ENCODE results near the gene SMC1B. TPM values are rescaled to one million over a fixed set of nuclear protein-coding genes. Genes with fewer than 3 reads are reported as not detected.
"Not testable (repeated sequence)": the region's sequence is repeated elsewhere in the genome, so short reads cannot be mapped to it uniquely, and the experiment has no call there.

Gene SMC1B
- total and polyA plus RNA-seq, 2 donors, result 0.16 TPM; not detected in 1

DNA sequence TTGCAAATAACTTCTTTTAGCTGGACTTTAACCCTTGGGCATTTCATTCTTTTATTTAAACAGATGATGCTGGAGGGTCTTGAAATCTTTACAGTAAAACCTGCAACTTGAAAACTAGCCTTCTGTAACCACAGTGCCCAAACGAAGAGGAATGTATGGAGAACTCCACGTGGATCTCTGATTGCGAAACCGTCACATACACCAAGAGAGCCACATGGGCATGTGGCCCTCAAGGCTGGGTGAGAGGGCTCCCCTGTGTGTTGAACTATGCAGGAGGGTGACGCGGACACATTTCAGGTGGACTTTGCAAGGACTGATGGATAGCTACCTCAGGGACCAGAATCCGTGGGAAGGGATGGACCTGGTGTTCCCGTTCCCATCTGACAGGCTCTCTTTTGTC, 73.1 kb downstream of the SMC1B start:
- Histone ChIP-seq H3K36me3 (ENCODE audit: insufficient read depth) (peaks cover 3% of the 10 kb centered on the region), H3K4me1 (ENCODE audit: insufficient read depth) (no peaks in the 10 kb centered on the region), H3K27ac (ENCODE audit: low read depth) (no peak overlapping the region), H3K4me3 (ENCODE audit: low read depth, low read length) (no peak overlapping the region)
- DNase-seq (ENCODE audit: extremely low spot score), result no peak
- WGBS, result 88% methylated on average over 8 of the region's 8 CpGs

DNA sequence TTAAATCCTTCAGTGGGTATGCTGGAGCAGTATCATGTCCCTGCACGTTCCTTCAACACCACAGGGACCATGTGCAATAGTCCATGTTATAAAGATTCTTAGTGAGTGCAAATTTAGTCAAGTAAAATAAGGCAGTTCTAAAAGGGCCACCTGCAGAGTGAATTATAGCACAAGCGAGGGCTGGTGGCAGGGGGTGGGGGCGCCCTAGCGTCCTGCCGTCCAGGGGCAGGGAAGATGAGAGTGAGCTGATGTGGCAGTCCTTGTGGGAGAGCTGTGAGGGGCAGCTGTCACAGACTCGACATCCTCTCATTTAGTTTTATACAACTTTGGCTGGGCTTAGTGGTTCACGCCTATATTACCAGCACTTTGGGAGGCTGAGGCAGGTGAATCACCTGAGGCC, 74.6 kb downstream of the SMC1B start:
- Histone ChIP-seq H3K4me1 (ENCODE audit: insufficient read depth) (no peaks in the 10 kb centered on the region), H3K27ac (ENCODE audit: low read depth) (no peak overlapping the region), H3K4me3 (ENCODE audit: low read depth, low read length) (no peak overlapping the region), H3K36me3 (ENCODE audit: insufficient read depth) (peaks cover 3% of the 10 kb centered on the region)
- 91% methylated on average over 7 of the region's 7 CpGs for WGBS
- no peak for DNase-seq (ENCODE audit: extremely low spot score)

DNA sequence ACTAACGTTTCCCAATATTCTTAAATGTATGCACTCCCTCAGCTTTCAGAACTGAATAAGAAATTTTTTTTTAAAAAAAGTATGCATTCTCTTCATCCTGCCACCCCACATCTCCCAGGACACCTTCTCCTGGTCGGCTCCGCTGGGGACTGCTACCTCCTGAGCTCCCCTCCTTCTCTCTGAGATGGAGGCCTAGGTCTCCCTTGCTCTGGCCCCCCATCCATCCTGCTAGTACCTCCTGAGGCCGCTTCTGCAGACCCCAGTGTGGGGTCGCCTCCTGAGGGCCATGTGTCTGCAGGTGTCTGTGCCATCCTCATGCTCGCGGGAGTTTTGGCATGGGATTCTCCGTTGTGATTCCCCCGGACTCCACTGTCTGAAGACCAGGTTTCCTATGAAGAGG, 75.9 kb downstream of the SMC1B start:
- peaks cover 3% of the 10 kb centered on the region for H3K36me3 ChIP-seq (ENCODE audit: insufficient read depth)
- no peaks in the 10 kb centered on the region for H3K4me1 ChIP-seq (ENCODE audit: insufficient read depth)
- H3K4me3 ChIP-seq (ENCODE audit: low read depth, low read length), result no peak overlapping the region
- H3K27ac ChIP-seq (ENCODE audit: low read depth), result no peak overlapping the region
- no peak for DNase-seq (ENCODE audit: extremely low spot score)
- 87% methylated on average over 9 of the region's 9 CpGs for WGBS

DNA sequence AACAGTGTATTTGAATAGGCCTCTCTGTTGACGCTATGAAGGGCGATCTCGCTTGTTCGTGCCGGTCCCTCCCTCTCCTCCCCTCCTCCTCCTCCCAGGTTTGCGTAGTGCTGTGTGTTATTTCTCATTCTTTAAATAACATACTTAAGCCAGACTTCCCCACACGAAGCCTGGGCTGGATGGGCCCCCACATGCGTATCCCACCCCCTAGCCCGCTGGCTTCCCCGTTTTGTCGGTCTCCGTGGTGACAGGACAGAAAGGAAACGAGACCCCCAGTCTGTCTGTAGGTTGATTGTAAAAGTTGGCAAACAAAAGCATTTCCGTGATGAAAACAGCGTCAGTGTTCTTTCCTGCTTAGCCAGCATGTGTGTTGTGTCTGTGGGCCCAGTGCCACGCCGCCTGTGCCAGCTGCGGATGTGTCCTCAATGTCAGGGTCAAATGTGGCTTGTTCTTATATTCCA, 76.4 kb downstream of the SMC1B start:
- no peaks in the 10 kb centered on the region for H3K4me1 ChIP-seq (ENCODE audit: insufficient read depth)
- peaks cover 3% of the 10 kb centered on the region for H3K36me3 ChIP-seq (ENCODE audit: insufficient read depth)
- peak; percentile 54 for DNase-seq (ENCODE audit: extremely low spot score)
- WGBS, result 34% methylated on average over 18 of the region's 18 CpGs
- peak overlapping the region; percentile 55 for H3K27ac ChIP-seq (ENCODE audit: low read depth)
- no peak overlapping the region for H3K4me3 ChIP-seq (ENCODE audit: low read depth, low read length)

DNA sequence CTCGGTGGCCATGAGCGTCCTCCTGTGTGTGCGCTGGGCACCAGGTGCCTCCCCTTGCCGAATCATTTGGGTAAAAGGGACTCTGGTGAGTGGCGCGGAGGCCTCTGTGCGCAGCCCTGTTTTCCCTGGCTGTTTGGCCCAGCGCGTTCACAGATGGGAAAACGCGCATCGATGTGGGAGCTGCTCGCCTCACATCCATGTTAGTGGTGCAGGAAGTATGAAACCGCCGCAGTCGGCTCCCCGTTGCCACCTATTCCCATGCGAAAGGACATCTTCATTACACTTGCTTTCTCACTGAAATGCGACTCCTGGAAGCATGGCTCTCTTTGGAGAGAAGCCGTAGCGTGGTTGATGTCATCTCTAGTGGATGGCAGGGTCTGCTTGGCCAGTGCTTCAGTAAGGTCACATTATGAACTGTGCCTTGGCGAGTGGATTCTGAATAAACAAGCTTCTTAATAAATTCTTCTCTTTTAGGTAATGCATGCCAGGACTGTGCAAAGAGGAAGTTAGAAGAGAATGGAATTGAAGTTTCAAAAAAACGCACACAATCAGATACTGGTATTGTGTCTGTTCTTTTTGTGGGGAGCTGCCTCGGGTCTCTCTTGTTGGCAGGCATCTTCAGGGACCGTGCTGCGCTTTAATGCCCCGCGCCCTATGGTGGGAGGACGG, 77.4 kb downstream of the SMC1B start:
- no peak overlapping the region for H3K4me3 ChIP-seq (ENCODE audit: low read depth, low read length)
- H3K4me1 ChIP-seq (ENCODE audit: insufficient read depth), result no peaks in the 10 kb centered on the region
- WGBS, result 90% methylated on average over 29 of the region's 29 CpGs
- no peak overlapping the region for H3K27ac ChIP-seq (ENCODE audit: low read depth)
- no peak for DNase-seq (ENCODE audit: extremely low spot score)
- H3K36me3 ChIP-seq (ENCODE audit: insufficient read depth), result peaks cover 3% of the 10 kb centered on the region

- DNase-seq (ENCODE audit: extremely low spot score), result no peak
- WGBS, result 73% methylated on average over 26 of the region's 26 CpGs
- peaks cover 5% of the 10 kb centered on the region for H3K36me3 ChIP-seq (ENCODE audit: insufficient read depth)
- no peak overlapping the region for H3K4me3 ChIP-seq (ENCODE audit: low read depth, low read length)
- no peaks in the 10 kb centered on the region for H3K4me1 ChIP-seq (ENCODE audit: insufficient read depth)
- no peak overlapping the region for H3K27ac ChIP-seq (ENCODE audit: low read depth)
Observed at GRCh38 chr22:45335021-45335818, 78.2 kb downstream of the SMC1B start.

- Histone ChIP-seq H3K4me3 (ENCODE audit: low read depth, low read length) (no peak overlapping the region), H3K36me3 (ENCODE audit: insufficient read depth) (peaks cover 4% of the 10 kb centered on the region), H3K27ac (ENCODE audit: low read depth) (no peak overlapping the region), H3K4me1 (ENCODE audit: insufficient read depth) (no peaks in the 10 kb centered on the region)
- no peak for DNase-seq (ENCODE audit: extremely low spot score)
- WGBS, result 85% methylated on average over 9 of the region's 9 CpGs
Observed at GRCh38 chr22:45334528-45334927, 78.9 kb downstream of the SMC1B start.

DNA sequence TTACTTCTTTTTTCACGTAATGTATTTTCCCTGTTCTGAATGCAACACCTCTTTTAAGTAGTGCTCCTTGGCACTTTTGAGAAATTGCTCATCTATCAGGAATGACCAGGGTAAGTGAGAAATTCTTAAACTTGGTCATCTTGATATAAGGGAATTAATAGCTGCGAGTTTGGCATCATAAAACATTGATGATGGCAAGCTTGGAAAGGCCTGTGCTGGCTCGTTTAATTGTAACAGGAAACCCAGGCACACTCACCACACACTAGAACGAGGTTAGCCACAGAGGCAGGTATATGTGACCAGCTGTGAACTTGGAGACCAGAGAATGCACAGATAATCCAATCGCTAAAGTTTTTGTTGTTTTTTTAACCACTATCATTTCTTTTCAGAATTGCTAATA, 79.3 kb downstream of the SMC1B start:
- WGBS, result 56% methylated on average over 5 of the region's 5 CpGs
- H3K4me1 ChIP-seq (ENCODE audit: insufficient read depth), result no peaks in the 10 kb centered on the region
- H3K36me3 ChIP-seq (ENCODE audit: insufficient read depth), result peaks cover 2% of the 10 kb centered on the region
- DNase-seq (ENCODE audit: extremely low spot score), result no peak
- H3K4me3 ChIP-seq (ENCODE audit: low read depth, low read length), result no peak overlapping the region
- H3K27ac ChIP-seq (ENCODE audit: low read depth), result no peak overlapping the region

GRCh38 chr22:45332001-45332400, 81.4 kb downstream of the SMC1B start:
- Histone ChIP-seq H3K4me1 (ENCODE audit: insufficient read depth) (no peaks in the 10 kb centered on the region), H3K36me3 (ENCODE audit: insufficient read depth) (peaks cover 2% of the 10 kb centered on the region), H3K4me3 (ENCODE audit: low read depth, low read length) (no peak overlapping the region), H3K27ac (ENCODE audit: low read depth) (no peak overlapping the region)
- 92% methylated on average over 7 of the region's 7 CpGs for WGBS
- DNase-seq (ENCODE audit: extremely low spot score), result no peak

- Histone ChIP-seq H3K4me1 (ENCODE audit: insufficient read depth) (no peaks in the 10 kb centered on the region), H3K4me3 (ENCODE audit: low read depth, low read length) (no peak overlapping the region), H3K36me3 (ENCODE audit: insufficient read depth) (peaks cover 2% of the 10 kb centered on the region), H3K27ac (ENCODE audit: low read depth) (no peak overlapping the region)
- WGBS, result 94% methylated on average over 9 of the region's 9 CpGs
- no peak for DNase-seq (ENCODE audit: extremely low spot score)
Observed at GRCh38 chr22:45331486-45331885, 81.9 kb downstream of the SMC1B start.

DNA sequence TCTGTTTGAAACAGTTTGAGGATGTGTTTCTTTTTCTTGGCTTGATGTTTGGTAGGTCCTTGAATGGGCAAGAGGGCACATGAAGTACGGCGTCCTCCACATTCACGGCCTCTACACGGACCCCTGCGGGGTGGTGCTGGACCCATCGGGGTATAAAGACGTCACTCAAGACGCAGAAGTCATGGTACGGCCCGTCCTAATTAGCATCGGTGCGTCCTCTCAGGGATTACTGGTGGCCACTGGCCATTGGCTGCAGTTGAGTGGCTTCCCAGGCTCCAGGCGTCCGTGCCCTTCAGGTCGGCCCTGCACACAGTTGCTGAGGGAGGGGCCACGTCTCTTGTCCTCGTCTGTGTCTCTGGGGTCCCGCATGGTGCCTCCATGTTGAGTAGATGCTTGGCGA, 82.9 kb downstream of the SMC1B start:
- Histone ChIP-seq H3K27ac (ENCODE audit: low read depth) (no peak overlapping the region), H3K4me1 (ENCODE audit: insufficient read depth) (no peaks in the 10 kb centered on the region), H3K36me3 (ENCODE audit: insufficient read depth) (peaks cover 2% of the 10 kb centered on the region), H3K4me3 (ENCODE audit: low read depth, low read length) (no peak overlapping the region)
- 94% methylated on average over 19 of the region's 19 CpGs for WGBS
- DNase-seq (ENCODE audit: extremely low spot score), result no peak

GRCh38 chr22:45329530-45329936, 83.9 kb downstream of the SMC1B start:
- no peak for DNase-seq (ENCODE audit: extremely low spot score)
- no peak overlapping the region for H3K27ac ChIP-seq (ENCODE audit: low read depth)
- H3K36me3 ChIP-seq (ENCODE audit: insufficient read depth), result peaks cover 2% of the 10 kb centered on the region
- H3K4me3 ChIP-seq (ENCODE audit: low read depth, low read length), result no peak overlapping the region
- no peaks in the 10 kb centered on the region for H3K4me1 ChIP-seq (ENCODE audit: insufficient read depth)
- WGBS, result 67% methylated on average over 12 of the region's 12 CpGs

- 69% methylated on average over 8 of the region's 8 CpGs for WGBS
- Histone ChIP-seq H3K4me1 (ENCODE audit: insufficient read depth) (no peaks in the 10 kb centered on the region), H3K36me3 (ENCODE audit: insufficient read depth) (peaks cover 2% of the 10 kb centered on the region), H3K27ac (ENCODE audit: low read depth) (no peak overlapping the region), H3K4me3 (ENCODE audit: low read depth, low read length) (no peak overlapping the region)
- no peak for DNase-seq (ENCODE audit: extremely low spot score)
Observed at GRCh38 chr22:45328822-45329529, 84.4 kb downstream of the SMC1B start.

DNA sequence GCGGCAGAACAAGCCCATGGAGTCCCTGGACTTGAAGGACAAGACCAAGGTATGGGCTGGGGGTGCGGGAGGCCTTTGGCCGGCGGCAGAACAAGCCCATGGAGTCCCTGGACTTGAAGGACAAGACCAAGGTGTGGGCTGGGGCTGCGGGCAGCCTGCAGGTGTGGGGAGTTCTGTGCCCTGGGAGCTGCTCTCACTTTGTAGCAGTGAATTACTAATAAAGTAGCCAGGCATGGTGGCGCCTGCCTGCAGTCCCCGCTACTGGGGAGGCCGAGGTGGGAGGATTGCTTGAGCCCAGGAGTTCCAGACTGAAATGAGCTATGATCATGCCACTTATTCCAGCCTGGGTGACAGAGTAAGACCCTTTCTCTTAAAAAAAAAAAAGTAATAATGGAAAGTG, 85.1 kb downstream of the SMC1B start:
- 88% methylated on average over 7 of the region's 8 CpGs for whole genome bisulfite sequencing
- DNase-seq (ENCODE audit: extremely low spot score); H3K36me3 ChIP-seq (ENCODE audit: insufficient read depth); H3K4me3 ChIP-seq (ENCODE audit: low read depth, low read length); H3K4me1 ChIP-seq (ENCODE audit: insufficient read depth); H3K27ac ChIP-seq (ENCODE audit: low read depth): not testable (repeated sequence)

All from urinary bladder (tissue), 4 donors.